Endothelial cell of umbilical vein (primary cell): ENCODE results near the gene TROAP. TPM values are rescaled to one million over a fixed set of nuclear protein-coding genes. Genes with fewer than 3 reads are reported as not detected.

ENCODE experiments used
- BruUV-seq: library from RNA; stranded (reverse); fragments of 400-500 nt; replicated peaks from 2 replicates; lab custom pipeline; 2021; lab: Mats Ljungman, UMichigan
- CTCF ChIA-PET: fragments of 300-600, 350-600 bp; sonication (Branson Sonifier 250); formaldehyde crosslinking; loops from one replicate; lab custom pipeline; 2021; ENCODE audit warnings: antibody characterized with exemption, inconsistent platforms; lab: Charles Lee
- POLR2A ChIA-PET: fragments of 300-600, 350-600 bp; sonication (Branson Sonifier 250); formaldehyde crosslinking; loops from one replicate; lab custom pipeline; 2021; ENCODE audit warnings: antibody characterized with exemption, inconsistent platforms; lab: Charles Lee
- DNase-seq: peaks from one replicate; pipeline ENCODE4 v3.0.0-alpha.2; 2011; ENCODE audit warnings: low read depth, low spot score
- FAIRE-seq: peaks from 2 replicates; lab custom pipeline; 2011; peaks lifted over from hg19 to GRCh38; lab: Jason Lieb, UNC
- H2AFZ ChIP-seq: 2 replicates; pipeline ENCODE4 v1.6.0; 2012; ENCODE audit warnings: low read depth, low read length, control low read depth, inconsistent platforms
- H3K27ac ChIP-seq: 2 replicates; pipeline ENCODE4 v1.5.1; 2011; ENCODE audit warnings: low read depth, mild to moderate bottlenecking, control low read depth, low read length, moderate library complexity; ENCODE audit not compliant: insufficient read depth
- H3K27me3 ChIP-seq, 2 experiments: 2 replicates each; pipeline versions ENCODE4 v1.6.0 to v1.6.1; 2011; ENCODE audit warnings: low read length in 2 of 2, mixed read lengths in 1 of 2; ENCODE audit not compliant: control insufficient read depth in 2 of 2, insufficient read depth in 2 of 2
- H3K36me3 ChIP-seq, 2 experiments: 2 replicates in 1 of 2; 3 replicates in 1 of 2; pipeline ENCODE4 v1.5.1; 2011; ENCODE audit warnings: low read length in 2 of 2, mild to moderate bottlenecking in 1 of 2, moderate library complexity in 1 of 2; ENCODE audit not compliant: control insufficient read depth in 2 of 2, insufficient read depth in 2 of 2; ENCODE audit errors: extremely low read depth in 1 of 2
- H3K4me1 ChIP-seq: 3 replicates; pipeline ENCODE4 v1.5.1; 2011; ENCODE audit warnings: mild to moderate bottlenecking, low read length; ENCODE audit not compliant: control insufficient read depth, insufficient read depth; ENCODE audit errors: extremely low read depth
- H3K4me2 ChIP-seq: 2 replicates; pipeline ENCODE4 v1.6.1; 2011; ENCODE audit warnings: low read length, control low read depth, mixed read lengths; ENCODE audit not compliant: insufficient read depth
- H3K4me3 ChIP-seq, 3 experiments: fragments of 200-600 bp in 1 of 3; sonication (generic), shearing (Covaris generic) in 1 of 3; replicated peaks in 1 of 3; 2 replicates each; pipeline ENCODE4 v1.5.1; 2011 to 2016; ENCODE audit warnings: control low read depth in 3 of 3, low read length in 3 of 3, mild to moderate bottlenecking in 2 of 3, inconsistent platforms in 1 of 3, low read depth in 1 of 3, moderate library complexity in 1 of 3; ENCODE audit not compliant: insufficient read depth in 1 of 3
- H3K79me2 ChIP-seq: 2 replicates; pipeline ENCODE4 v1.6.0; 2012; ENCODE audit warnings: low read length, inconsistent platforms; ENCODE audit not compliant: control insufficient read depth, insufficient read depth
- H3K9ac ChIP-seq: replicated peaks from 2 replicates; pipeline ENCODE3; 2011; ENCODE audit warnings: low read length, control low read depth; ENCODE audit not compliant: insufficient read depth; ENCODE audit errors: extremely low read depth
- H3K9me1 ChIP-seq: replicated peaks from 3 replicates; pipeline ENCODE4 v1.6.0; 2011; ENCODE audit warnings: mild to moderate bottlenecking, low read length; ENCODE audit not compliant: control insufficient read depth, insufficient read depth; ENCODE audit errors: extremely low read depth
- H3K9me3 ChIP-seq: replicated peaks from 2 replicates; pipeline ENCODE4 v1.5.1; 2012; ENCODE audit warnings: low read length, inconsistent platforms; ENCODE audit not compliant: control insufficient read depth, insufficient read depth
- H4K20me1 ChIP-seq: replicated peaks from 2 replicates; pipeline ENCODE3; 2011; ENCODE audit warnings: mild to moderate bottlenecking, low read length; ENCODE audit not compliant: control insufficient read depth, insufficient read depth; ENCODE audit errors: extremely low read depth
- EZH2 ChIP-seq: IDR thresholded peaks from 2 replicates; pipeline ENCODE4 v1.6.1; 2012; ENCODE audit warnings: borderline replicate concordance, low read depth, mild to moderate bottlenecking, moderate library complexity, low read length, inconsistent platforms; ENCODE audit not compliant: severe bottlenecking
- FOS ChIP-seq: IDR thresholded peaks from 2 replicates; pipeline ENCODE4 v1.6.1; 2011; ENCODE audit warnings: mild to moderate bottlenecking, low read length, moderate library complexity, borderline replicate concordance; ENCODE audit not compliant: insufficient read depth
- JUN ChIP-seq: IDR thresholded peaks from 2 replicates; pipeline ENCODE4 v1.6.1; 2011; ENCODE audit warnings: borderline replicate concordance, low read depth; ENCODE audit not compliant: insufficient read length, insufficient read depth
- MYC ChIP-seq: IDR thresholded peaks from one replicate; pipeline ENCODE4 v1.6.1; 2011; ENCODE audit warnings: mild to moderate bottlenecking, low read depth, low read length
- POLR2AphosphoS5 ChIP-seq: IDR thresholded peaks from 2 replicates; pipeline ENCODE4 v1.6.1; 2012; ENCODE audit warnings: low read depth, mild to moderate bottlenecking, control low read depth, low read length, moderate library complexity; ENCODE audit not compliant: insufficient read depth
- dilution Hi-C: fragments of 300-500 bp; cut with MboI; formaldehyde crosslinking; loops from one replicate; pipeline ENCODE4 v1.15.0; 2019; ENCODE audit warnings: low sequenced_read_pairs; ENCODE audit not compliant: extremely low pct_ligation_motif_present
- intact Hi-C: fragments of 100-400 bp; cut with micrococcal nuclease; formaldehyde crosslinking; loops from one replicate; pipeline ENCODE4 v1.10.0; 2022
- polyA plus RNA-seq, 4 experiments: library from polyadenylated mRNA; depleted of rRNA in 3 of 4; stranded (reverse) in 3 of 4; unstranded in 1 of 4; fragments of >200 nt; gene quantifications; 2 replicates each; pipeline versions ENCODE4 v1.2.1 to v1.2.3, GENCODE V29; 2011 to 2012; ENCODE audit warnings: missing spikeins in 1 of 4
- total RNA-seq: library from RNA; stranded (reverse); gene quantifications from 2 replicates; pipeline ENCODE4 v1.2.3, GENCODE V29; 2021
- TF ChIP-seq, protein P1 (sequence below), 2 donors: IDR thresholded peaks; 1 replicate in 1 of 2; 2 replicates in 1 of 2; pipeline ENCODE4 v1.5.1; 2011; ENCODE audit warnings: low read length in 2 of 2, mild to moderate bottlenecking in 2 of 2, moderate library complexity in 2 of 2, control low read depth in 1 of 2, inconsistent platforms in 1 of 2, low read depth in 1 of 2; ENCODE audit not compliant: insufficient read depth in 1 of 2; ENCODE audit errors: extremely low read depth in 1 of 2

TROAP gene
- total and polyA plus RNA-seq, 2 donors (not counting 3 experiments of a cell fraction or from before 2014, with no cell fraction given) = 31.7 to 68.6 TPM

DNA sequence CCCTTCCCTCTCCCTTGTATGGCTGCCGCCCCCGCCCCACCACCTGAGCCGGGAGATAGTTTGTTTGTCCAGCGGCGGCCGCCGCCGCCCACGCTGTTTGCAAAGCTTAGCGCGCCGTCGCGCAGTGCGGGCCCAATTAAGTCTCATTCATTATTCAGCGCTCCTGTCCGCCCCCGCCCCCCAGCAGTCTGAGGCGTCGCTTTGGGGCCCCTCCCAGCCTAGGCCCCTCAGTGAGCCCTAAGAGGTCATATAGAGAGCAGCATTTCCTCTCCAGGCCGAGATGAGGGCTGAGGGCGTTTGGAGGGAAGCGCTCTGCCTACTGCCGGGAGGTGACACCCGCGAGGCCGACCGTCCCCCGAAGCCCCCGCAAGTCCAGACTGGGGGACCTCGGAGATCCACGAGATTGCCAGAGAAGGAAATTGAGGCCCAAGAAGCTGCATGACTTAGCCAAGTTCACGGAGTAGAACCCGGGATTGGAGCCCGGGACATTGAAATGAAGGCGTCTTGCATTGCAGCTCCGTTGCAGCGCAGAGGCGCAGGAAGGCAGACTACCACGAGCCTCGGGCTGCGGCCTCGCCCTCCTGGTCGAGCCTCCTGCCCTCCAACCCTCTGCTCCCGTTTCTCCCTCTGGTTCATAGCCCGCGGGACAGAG is 23.7 kb downstream of the TROAP start, which contains the start of gene DNAJC22:
Gene DNAJC22 (plus strand): TSS at position 230 of the 652 bp plus-strand sequence. CDS start 1,985 bp downstream, outside the sequence.
- H3K27me3 ChIP-seq = peaks cover 29 to 42% of the 10 kb centered on the region in 2 experiments
- H3K79me2 ChIP-seq = no peaks in the 10 kb centered on the region
- no peaks in the 10 kb centered on the region for H4K20me1 ChIP-seq
- no peaks in the 10 kb centered on the region for H3K9me3 ChIP-seq
- ChIA-PET POLR2A (interaction anchor here (1.3 kb wide), 1 partner anchor 20 kb away, joined by 5 read pairs; the partner anchor contains the start of gene SPATS2), CTCF (interaction anchor here (0.9 to 8.0 kb wide), 19 partner anchors 8 to 237 kb away, joined by 3 to 280 read pairs (median 9); partner anchors contain the start of genes C1QL4, KCNH3, PRPH and SPATS2)
- intact Hi-C loops (loop anchor here (1.0 to 10.0 kb wide), 2 partner anchors 15 to 398 kb away; partner anchors contain the start of gene TMBIM6), dilution Hi-C loops (no loop called here)
- peak within 1 kb of the TSS; percentile 9 to 25 (median 23) for H3K4me3 ChIP-seq
- no peaks in the 10 kb centered on the region for H3K36me3 ChIP-seq
- BruUV-seq = no TSS peak
- no peak within 1 kb of the TSS for H3K27ac ChIP-seq
- peaks cover 40% of the 10 kb centered on the region for H3K4me1 ChIP-seq
- peak within 1 kb of the TSS; percentile 78 for H2AFZ ChIP-seq
- peak; percentile 44 for FAIRE-seq
- TF ChIP-seq EZH2 = peak; percentile 69
- no peak for TF ChIP-seq POLR2AphosphoS5
- H3K9ac ChIP-seq = no peak within 1 kb of the TSS
- peak within 1 kb of the TSS; percentile 61 for H3K4me2 ChIP-seq
- no peak for DNase-seq
- no peaks in the 10 kb centered on the region for H3K9me1 ChIP-seq

DNA sequence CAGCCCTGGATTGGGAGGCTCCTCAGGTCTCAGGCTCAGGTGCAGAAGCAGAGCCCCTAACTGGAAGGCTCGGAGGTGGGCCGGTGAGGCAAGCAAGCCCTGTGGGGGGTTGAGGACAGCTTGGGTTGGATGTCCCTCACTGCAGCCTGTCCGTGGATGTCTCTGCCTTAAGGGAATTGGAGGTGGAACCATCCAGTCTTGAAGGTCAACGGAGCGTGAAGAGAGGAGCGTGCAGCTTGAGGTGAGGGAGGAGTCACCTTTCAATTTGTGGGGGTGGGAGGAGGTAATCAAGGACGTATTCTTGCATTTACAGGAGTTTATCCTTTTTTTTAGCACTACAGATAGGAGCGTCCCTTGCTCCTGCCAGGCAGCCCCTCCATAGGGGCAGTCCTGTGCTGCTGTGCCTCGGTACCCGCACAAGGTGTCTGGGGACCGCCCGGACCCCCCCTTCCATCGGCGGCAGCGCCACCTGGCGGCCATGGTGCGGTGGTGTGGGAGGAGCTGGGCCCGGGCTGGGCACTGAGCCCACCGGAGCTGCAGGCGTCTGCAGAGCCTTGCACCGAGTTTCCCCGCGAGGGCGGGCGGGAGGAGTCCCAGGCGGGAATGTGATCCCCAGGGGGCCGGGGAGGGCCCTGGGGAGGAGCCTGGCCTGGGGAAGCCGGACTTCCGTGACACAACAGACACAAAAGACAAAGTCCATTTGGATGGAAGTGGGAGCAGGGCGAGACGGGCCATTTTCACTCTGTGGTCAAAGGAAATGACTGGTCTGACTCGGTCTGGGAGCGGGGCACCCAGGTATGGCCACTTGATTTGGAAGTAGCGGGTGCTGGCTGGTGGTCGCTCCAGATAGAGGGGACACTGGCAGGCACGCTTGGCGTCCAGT is 24.5 kb downstream of the TROAP start:
- Histone ChIP-seq H3K79me2 (no peaks in the 10 kb centered on the region), H2AFZ (peak overlapping the region; percentile 78), H3K27ac (no peak overlapping the region), H3K36me3 (no peaks in the 10 kb centered on the region), H3K9ac (no peak overlapping the region), H3K9me1 (no peaks in the 10 kb centered on the region), H3K4me2 (peak overlapping the region; percentile 61), H3K4me1 (peaks cover 37% of the 10 kb centered on the region), H3K9me3 (no peaks in the 10 kb centered on the region), H4K20me1 (no peaks in the 10 kb centered on the region), H3K27me3 (peaks cover 27 to 38% of the 10 kb centered on the region in 2 experiments), H3K4me3 (peak overlapping the region in 2 of 3 experiments; percentile 1 to 23)
- no TSS peak for BruUV-seq
- intact Hi-C loops = loop anchor here (1.0 to 10.0 kb wide), 2 partner anchors 16 to 397 kb away; partner anchors contain the start of gene TMBIM6
- CTCF ChIA-PET = interaction anchor here (0.5 to 8.0 kb wide), 75 partner anchors 8 to 666 kb away, joined by 3 to 280 read pairs (median 5); partner anchors contain the start of genes C1QL4, KCNH3, PRPH and SPATS2
- POLR2A ChIA-PET = interaction anchor here (0.6 to 1.3 kb wide), 3 partner anchors 9 to 54 kb away, joined by 3 to 5 read pairs (median 3); partner anchors contain the start of gene SPATS2
- dilution Hi-C loops = no loop called here
- peak; percentile 79 for FAIRE-seq
- DNase-seq = peak; percentile 69
- TF ChIP-seq MYC (no peak), EZH2 (no peak), JUN (no peak), FOS (no peak)
- TF ChIP-seq, protein P1, sequence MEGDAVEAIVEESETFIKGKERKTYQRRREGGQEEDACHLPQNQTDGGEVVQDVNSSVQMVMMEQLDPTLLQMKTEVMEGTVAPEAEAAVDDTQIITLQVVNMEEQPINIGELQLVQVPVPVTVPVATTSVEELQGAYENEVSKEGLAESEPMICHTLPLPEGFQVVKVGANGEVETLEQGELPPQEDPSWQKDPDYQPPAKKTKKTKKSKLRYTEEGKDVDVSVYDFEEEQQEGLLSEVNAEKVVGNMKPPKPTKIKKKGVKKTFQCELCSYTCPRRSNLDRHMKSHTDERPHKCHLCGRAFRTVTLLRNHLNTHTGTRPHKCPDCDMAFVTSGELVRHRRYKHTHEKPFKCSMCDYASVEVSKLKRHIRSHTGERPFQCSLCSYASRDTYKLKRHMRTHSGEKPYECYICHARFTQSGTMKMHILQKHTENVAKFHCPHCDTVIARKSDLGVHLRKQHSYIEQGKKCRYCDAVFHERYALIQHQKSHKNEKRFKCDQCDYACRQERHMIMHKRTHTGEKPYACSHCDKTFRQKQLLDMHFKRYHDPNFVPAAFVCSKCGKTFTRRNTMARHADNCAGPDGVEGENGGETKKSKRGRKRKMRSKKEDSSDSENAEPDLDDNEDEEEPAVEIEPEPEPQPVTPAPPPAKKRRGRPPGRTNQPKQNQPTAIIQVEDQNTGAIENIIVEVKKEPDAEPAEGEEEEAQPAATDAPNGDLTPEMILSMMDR (IDR thresholded peaks at IDR 0.05; ENCODE audit: extremely low read depth in 1 of 2, insufficient read depth in 1 of 2, low read depth in 1 of 2, low read length in 2 of 2) = peak; percentile 95 to 98
